GM18870 (cell line): ENCODE measurements around the gene KLF7.

Experiments
- ATAC-seq: cut with Tn5 transposase; IDR thresholded peaks from one replicate; pipeline ENCODE4 v1.9.1; 2021; ENCODE audit warnings: moderate library complexity; ENCODE audit not compliant: unreplicated experiment

The KLF7 gene

DNA sequence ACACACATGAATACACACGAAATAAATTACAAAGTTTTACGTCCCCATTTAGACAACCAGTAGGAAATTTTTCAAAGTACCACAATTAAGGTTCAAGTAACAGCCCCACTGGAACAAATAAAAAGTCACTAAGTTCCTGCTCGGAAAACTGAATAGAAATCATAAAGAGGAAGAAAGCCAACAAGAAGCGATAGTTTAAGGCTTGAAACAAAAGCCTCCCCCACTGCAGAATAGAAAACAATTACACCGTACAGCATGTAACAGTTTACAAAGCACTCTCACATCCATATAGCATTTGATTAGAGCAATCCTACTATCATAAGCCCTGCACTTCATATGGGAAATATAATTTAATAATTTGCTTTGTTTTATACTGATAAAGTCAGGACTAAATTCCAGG lies 15.5 kb downstream of the KLF7 start:
- peak; percentile 19 for ATAC-seq

DNA sequence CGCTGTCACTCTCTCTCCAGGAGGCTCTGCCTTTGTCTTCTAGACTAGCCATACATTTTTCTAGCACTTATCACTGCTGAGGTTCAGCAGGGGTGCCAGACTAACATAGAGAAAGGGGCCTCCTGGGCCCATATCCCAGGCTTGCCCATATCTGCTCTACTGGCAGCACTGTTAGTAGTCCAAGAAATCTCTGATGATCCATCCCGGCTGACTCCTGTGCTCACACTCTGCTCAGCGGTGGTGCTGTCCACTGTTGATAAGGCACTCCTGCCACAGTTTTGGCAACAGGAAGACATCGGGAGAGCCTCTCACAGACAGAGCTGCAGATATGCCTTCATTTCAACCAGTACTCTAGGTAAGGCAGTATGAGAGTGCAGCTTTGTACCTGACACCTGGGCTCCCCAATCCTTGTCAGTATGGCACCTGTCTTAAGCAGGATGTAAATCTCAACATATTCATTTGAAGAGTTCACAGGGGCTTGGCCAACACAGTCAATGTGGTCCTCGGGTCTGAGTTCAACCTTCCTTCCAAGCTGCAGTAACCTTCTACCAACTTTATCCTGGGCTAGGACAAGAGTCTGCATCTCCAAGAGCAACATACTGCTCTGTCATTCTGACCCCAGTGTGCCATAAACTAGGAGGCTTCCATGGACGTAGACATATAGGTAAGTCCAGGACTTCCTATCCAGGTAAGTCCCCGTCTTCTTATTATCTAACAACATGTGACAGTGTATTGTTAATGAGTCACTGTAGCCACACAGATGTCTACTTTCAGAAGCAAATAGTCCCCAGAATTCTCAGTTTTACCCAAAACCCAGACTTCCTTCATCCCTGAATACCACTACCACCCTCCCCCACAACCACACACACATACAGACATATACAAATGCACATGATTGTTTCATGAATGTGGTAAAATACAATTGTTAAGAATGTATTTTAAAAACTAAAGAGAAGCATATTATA lies 16.2 kb downstream of the KLF7 start:
- peak; percentile 89 for ATAC-seq

DNA sequence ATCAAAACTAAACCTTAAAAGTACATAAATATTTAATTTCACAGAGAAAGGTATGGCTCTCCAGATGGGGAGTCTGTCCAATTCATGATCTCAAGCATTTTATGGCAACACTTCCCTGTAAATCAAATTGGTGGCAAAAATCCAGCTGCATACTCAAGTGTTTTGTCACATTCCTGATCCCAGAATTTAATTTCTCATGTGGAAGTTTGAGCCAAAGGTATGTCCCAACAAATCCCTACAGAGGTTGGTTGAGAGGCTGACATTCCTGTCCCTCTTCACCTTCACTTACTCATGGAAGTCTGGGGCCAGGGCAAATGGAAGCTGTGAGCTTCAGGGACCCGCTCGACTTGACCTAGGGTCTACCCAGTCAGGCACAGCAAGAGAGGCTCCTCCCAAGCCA lies 17.7 kb downstream of the KLF7 start:
- no peak for ATAC-seq

DNA sequence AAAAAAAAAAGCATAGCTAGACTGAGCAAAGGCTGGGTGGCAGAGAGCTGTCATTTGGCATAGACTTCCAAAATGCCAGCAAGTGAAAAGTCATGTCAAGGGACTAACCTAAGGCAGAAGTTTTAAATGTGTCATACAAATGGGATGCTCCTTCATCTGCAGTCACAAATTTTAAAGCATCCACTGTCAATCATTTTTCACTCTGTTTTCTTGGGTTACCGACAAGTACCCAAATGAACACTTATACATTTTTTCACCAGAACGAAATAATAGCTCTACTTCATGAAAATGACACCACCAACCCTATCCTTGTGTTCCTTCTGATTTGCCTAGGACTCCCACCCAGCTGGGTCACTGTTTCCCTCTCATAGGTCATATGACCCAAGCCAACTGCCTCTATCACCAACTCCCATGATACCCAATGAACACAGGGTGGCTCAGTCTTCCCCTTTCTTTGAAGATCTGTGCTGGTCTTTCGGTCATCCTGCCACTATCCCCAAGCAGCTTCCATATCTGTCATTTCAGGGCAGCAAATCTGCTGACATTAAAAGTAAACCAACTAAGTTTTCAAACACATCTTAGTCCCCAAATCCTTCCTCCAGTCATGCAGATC lies 21.5 kb downstream of the KLF7 start:
- no peak for ATAC-seq

DNA sequence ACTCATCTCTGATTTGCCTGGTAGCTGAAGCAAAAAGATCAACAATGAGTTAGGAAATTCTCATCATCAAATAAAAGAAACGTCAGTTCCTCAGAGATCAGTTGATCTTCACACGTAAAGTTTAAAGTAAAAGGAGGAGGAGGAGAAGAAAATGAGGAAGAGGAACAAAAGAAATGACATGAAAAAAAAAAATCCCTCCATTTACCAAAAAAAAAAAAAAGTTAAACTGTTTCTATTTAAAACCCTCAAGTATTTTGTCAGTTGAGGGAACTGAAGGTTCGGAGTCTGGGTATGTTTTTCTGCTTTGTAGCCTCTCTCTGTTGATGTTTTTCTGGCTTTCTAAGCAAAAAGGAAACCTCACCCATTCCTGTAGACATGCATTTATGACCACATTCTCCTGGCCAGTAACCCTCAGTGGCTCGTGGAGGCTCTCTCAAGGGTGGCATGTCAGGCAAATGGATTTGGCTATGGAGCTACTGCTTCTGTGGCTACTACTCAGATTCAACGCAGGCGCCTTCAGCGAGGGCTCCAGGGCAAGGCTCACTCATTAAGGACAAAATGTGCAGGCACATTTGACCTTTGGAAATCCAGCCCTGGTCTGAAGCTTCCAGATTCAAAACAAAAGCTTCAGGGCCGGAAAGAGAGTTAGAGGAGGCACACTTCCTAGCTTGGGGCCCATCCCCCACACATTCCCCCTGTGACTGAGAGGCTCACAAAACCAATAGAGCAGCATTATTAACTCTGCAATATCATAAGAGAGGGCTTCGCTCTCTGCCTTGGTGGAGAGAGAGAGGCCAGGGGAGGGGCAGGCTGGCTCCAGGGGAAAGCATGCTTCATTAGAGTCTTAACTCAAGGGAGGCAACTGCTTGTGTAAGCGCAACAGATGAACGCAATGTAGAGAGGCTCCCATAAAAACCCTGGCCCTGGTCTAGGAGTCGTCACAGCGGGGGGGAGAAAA lies 22.3 kb downstream of the KLF7 start:
- ATAC-seq, result peak; percentile 50

DNA sequence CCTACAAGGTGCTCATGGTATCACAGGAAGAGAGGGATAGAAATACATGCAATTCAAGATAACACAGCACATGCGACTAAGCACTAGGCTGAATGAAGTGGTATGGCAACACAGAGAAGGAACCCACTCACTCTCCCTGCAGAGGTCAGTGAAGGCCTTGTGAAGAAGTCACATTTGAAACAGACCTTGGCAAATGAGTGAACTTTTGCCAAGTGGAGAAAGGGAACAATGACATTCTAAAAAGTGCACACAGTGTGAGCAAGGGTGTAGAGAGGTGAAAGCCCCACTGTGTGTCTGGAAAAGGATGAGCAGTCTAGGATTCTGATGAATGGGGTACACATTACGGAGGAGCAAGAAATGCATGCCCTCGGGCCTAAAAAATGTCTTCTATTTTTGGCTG lies 23.3 kb downstream of the KLF7 start:
- no peak for ATAC-seq

DNA sequence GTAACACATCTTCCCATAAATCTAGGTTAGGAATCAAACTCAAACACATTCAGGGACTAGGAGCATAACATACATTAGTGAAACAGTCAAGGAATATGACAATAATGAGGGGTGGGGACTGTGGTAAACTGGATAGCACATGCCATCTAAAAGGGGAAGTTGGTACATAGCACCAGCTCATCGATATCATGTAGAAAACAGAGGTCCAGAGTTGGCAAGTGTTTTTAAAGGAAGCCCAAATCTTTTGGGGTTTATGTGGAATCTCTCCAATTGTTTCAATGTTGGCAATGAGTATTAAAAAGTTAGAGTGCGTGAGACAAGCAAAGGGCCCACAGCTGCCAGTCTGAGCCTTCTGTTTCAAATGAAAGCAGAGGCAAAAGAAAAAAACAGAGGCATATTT lies 24.4 kb downstream of the KLF7 start:
- ATAC-seq, result no peak

DNA sequence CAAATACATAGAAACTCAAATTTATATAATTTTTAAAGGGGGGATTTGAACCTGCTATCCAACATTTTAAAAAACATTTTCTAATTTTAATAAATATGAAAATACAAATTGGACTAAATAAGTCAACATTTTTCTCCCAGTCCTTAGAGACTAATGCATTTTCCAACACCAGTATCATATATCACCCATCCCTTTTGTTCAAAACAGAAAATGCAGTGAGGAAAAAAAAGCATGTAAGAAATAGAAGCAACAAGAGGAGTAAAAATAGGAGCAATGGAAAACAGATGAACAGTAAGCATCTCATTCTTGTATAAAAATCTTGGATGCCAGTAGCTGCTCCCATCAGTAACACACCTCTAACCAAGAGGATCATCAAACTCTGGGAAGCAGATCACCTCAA lies 25.5 kb downstream of the KLF7 start:
- ATAC-seq, result no peak

DNA sequence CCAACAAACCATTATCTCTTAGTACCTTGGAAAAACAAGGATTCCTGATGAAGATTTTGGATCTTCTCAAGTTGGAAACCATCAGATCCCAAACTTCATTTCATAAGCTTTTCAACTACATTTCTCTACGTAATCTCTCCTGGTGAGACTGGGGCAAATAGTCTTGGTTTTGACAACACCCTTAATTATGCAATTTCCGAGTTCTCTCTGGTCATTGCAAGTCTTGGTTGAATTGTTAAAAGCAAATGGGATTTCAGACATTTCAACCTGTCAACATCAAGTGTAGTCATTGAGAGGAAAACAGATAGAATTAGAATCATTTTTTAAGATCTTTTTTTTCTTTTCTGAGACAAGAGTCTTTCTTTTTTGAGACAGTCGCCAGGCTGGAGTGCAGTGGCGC lies 26.2 kb downstream of the KLF7 start:
- no peak for ATAC-seq

DNA sequence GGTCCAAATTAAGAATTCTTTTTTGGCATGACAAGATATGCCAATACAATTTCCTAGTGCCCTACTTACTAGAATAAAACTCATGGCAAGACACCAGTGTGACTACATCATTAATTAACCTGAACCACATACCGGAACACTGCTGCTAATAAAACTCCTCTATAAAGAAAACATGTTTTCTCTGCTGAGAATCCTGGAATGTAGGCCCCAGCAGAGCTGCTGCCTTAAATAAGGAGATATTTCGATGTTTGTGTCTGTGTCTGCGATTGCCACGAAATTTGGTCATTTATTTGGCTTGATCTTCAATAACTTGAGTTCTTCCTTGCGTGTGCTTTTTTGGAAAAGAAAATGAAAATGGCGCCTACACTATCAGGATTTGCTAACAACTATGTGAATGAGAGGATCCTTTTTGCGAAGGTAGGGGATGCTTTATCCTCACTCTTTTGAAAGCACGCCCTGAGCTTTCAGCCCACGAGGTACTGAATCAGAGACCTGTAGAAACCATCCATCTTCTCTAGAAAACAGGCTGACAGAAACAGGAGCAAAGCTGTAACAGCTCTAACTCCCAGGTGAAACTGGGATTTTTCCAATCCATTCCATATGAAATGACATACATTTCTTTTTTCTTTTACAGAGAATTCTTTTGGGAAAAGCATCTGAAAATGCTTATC lies 27.0 kb downstream of the KLF7 start:
- ATAC-seq, result no peak

DNA sequence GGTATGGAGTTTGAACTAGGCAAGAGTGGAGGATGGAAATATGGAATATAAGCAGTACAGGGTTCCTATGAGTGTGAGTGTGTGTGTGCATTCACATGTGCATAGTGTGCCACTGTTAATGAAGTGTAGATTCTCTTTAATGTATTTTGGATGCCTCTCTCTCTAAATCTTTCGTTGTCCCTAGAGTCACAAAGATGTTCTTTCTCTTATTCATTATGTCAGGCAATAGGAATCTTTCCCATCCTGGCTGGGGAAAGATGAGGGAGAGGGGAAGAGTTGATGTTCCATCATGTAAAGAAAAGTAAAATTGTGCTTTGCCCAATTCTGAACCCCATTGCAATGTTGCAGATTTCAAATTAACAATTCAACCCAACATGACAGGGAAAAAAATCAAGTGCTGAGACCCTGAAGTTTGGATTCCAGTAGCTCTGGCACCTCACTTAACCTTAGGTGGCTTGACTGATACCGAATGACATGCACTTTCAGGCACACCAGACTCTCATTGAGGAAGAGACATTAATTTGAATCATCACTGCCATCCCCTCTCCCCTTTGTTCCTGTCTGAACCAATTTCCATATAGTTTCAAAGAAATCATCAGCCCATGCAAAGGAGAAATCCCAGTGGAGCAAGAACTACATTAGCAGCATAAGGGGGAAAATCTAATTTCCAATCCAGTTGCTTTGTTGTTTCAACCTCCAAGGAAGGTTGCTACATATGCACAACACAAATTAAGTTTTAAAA lies 28.0 kb downstream of the KLF7 start:
- no peak for ATAC-seq

DNA sequence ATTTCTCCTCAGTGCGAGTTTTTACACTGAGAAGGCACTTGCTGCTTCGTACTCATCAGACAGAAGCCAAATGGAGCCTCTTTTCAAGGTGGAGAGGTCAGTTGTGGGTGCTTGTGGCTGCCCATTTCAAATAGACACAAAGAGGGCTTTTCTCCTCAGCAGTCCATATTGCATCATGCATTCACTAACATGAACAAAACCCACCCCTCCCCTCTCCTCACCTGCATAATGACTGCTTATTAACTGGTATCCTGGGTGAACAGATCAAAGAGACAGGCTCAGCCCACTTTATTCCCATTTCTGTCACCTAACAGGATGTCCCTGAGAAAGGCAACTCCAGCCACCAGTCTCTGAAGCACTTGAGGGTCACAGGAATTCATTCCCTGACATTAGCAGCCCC lies 28.9 kb downstream of the KLF7 start:
- no peak for ATAC-seq

DNA sequence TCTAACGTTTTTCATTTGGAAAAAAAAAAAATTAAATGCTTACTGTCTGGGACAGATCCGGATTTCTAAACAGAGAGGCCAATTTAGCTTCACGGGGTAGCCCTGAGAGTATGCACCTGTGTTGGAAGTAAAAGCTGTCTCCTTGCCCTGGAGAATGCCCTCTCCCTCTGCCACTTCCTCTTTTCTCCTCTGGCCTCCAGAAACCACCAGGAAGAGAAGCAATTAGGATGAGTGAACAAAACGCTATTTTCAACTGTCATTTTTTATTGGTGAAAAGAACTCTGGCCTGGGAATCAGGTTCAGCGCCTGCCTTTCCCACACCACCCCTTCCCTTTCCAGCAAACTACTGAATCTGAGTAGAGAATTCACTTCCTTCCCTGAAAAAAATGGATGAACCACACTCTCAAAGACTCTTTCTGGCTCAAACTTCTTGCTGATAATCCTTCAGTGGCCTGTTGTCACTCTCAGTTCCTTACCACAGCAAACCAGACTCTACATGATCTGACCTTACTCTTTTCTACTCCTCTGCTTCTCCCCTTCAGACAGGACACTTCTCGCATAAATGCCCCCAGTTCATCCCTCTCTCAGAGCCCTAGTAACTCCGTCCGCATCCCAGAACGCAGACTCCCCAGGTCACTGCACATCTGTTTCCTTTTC lies 29.8 kb downstream of the KLF7 start:
- no peak for ATAC-seq

DNA sequence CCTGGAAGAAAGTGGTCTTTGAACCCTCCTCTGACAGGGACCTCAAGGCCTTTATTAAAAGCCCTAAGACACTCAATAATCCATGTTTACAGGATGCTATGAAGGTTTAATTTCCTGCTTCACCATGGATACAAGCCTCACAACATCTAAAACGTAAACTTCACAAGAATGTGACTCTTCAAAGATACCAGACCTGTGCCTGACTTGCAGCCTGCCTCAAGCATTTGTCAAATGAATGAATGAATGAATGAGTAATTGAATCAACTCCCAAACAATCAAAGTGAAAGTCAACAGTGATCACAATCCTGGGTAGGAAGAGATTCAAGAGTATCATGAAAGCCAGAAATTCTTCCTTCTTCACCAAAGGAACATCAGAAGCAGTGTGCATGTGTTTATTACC lies 30.4 kb downstream of the KLF7 start:
- no peak for ATAC-seq

DNA sequence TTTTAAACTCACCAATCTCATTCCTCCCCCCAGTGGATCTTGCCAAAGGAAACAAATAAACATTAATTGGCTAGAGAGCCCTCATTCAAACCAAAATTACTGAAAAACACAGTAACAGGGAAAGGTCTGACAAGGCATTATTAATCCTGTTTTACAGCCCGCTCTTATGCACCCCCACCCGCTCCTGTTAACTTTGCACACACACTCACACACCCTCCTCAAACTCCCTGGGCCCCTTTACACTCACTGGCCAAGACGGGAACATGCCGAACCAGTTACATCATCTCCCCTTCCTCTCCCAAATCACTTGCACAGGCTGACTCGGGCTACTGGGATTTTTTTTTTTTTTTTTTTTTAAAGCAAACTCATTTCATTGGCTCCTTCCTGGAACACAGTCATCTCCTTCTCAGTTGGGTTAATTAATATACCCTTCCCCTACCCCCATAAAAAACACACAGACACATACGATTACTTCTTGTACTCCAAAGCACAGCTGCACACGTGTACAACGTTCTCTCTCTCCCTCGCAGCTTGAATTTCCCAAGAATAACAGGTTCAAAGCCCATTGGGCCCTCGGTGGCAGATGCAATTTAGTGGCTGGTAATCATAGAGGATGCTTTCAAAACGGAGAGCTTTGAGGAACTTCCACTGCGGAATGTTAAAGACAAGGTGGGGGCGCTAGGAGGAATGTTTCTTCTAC lies 31.8 kb downstream of the KLF7 start:
- ATAC-seq, result no peak

DNA sequence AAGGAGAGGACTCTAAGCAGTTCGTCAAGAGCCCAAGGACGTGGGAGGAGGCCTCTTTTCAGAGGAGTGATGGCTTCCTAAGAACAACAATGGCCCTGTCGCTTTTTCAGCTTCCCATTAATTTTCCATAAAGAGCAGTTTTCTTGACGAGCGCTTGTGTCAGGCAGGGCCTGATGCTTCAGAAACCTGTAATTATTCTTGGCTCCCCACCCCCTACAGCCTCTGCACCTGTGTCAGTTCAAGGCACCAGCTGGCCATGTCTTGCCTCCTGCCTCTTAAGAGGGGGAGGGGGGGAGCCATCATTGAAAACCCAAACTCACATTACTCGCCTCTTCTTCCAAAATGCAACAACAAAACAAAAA lies 32.3 kb downstream of the KLF7 start:
- no peak for ATAC-seq

DNA sequence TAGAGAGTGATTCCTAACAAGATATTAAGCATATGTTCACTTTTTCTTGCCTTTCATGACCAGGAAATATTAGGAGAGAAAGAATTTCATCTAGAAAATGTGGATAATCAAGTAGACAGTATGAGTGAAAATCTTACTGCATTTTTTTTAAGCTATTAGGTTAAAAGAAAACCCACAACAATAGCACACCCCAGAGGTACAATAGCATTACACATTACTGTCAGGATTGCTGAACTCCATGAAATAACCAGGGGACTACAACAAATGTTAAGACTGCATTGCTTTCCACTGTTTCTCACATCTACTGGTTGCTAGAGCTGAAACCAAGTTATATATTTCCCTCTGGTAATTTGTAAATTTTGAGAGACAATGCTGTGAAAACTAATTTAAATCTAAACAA lies 33.7 kb downstream of the KLF7 start:
- no peak for ATAC-seq

DNA sequence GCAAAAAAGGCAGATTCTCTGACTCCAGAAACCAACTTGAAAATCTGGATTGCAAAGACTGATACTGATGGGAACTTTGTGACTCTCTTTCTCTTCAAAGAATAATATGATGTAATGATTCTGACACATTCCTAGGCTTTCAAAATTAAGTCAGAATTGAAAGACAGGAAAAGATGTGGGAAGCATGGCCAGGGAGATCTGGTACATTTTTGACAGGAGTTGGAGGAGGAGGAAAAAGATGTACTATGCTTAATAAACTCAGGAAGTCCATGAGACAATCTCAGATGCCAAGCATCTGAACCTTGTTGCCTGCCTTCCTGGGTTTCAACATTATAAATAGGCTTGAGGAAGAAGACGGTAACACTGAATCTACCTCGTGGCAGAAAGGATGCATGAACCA lies 34.2 kb downstream of the KLF7 start:
- no peak for ATAC-seq

DNA sequence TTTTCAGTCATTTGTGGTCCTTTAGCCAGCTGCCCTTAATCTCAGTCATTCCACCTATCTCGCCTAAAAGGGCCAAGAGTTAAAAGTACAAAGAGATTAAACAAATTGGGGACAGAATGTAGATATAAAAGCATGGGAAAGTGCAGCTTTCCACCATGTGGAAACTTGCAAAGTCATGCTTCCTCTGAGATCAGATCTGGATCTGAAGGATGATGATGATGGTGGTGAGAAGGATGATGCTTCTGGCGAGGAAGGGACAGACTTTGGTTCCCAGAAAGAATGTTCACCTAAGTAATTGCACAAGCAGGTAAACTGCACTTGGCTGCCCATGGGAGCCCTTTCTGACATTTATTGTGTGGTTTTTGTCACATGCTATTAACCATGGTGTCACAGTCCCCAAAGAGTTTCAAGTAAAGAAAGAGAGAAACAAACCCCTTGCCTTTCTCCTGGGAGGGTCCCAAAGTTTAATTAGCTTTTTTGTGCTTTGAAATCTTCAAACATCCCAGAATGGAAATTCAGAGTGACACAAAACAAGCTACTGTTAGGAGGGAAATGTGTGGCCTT lies 34.7 kb downstream of the KLF7 start:
- no peak for ATAC-seq
